ENCODE results near the gene PDLIM5.

DNA sequence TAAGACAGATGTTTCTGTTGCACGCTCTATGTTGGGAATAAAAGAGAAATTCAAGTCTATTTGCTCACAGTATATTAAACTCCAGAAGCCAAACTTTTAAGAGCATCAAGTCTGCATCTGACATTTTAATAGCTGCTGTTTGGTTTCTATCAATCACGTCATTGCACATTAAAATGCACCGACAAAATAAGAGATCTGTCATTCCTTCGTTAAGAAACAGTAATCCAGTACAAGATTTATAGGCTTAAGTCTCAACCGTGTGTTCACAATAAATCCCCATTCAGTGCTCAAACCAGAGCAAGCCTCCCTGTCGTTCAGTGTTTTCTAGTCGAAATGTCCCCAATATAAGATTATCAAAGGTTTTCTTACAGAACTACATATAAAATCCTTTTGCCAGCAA lies 217.0 kb downstream of the PDLIM5 start:
- TF ChIP-seq, protein P1, sequence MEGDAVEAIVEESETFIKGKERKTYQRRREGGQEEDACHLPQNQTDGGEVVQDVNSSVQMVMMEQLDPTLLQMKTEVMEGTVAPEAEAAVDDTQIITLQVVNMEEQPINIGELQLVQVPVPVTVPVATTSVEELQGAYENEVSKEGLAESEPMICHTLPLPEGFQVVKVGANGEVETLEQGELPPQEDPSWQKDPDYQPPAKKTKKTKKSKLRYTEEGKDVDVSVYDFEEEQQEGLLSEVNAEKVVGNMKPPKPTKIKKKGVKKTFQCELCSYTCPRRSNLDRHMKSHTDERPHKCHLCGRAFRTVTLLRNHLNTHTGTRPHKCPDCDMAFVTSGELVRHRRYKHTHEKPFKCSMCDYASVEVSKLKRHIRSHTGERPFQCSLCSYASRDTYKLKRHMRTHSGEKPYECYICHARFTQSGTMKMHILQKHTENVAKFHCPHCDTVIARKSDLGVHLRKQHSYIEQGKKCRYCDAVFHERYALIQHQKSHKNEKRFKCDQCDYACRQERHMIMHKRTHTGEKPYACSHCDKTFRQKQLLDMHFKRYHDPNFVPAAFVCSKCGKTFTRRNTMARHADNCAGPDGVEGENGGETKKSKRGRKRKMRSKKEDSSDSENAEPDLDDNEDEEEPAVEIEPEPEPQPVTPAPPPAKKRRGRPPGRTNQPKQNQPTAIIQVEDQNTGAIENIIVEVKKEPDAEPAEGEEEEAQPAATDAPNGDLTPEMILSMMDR (IDR thresholded peaks at IDR 0.05): no peak
- TF ChIP-seq POLR2A (IDR thresholded peaks at IDR 0.05): no peak
